ENCODE results near the gene RPRD1A. TPM values are rescaled to one million over a fixed set of nuclear protein-coding genes. Genes with fewer than 3 reads are reported as not detected.

RPRD1A gene
- total and polyA plus RNA-seq, 7 donors, result 24.9 to 67.1 (median 49.4) TPM

DNA sequence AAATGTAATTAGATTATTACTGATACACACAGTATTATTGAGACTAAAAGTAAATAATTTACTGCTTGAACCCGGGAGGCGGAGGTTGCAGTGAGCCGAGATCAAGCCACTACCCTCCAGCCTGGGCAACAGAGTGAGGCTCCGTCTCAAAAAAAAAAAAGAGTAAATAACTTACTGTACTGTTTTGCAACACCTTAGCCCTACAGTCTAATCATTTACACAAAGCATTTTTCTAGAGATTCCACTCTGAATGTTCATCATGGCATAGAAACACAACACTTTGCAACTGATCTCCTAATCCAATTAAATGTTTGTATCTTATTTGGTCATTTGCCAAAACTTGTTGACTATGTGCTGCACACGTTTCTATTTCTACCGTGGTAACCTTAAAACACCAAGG is 118.3 kb downstream of the RPRD1A start:
- intact Hi-C loops (cut with DNase I), result no loop called here
- no peak for TF ChIP-seq CTCF (IDR thresholded peaks at IDR 0.05)

DNA sequence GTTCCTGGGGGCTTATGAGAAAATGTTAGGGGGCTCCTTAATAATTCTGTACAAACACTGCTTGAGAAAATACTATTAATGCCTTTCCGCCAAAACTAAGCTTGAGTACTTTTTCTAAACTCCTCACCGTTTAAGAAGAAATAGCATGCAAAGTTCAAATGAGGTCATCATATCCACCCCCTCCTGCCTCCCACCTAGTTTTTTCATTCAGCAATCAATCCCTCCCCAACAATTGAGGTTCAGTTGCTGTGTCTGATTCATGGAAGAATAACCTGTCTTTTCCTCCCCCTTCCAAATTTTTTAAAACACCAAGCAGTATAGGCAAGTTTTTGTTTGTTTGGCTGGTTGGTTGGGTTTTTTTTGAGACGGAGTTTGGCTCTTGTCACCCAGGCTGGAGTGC is 119.3 kb downstream of the RPRD1A start:
- no peak for TF ChIP-seq CTCF (IDR thresholded peaks at IDR 0.05)
- Histone ChIP-seq H3K4me3 (no peak overlapping the region), H3K36me3 (ENCODE audit: insufficient read depth in 1 of 2, low read depth in 1 of 2) (no peaks in the 10 kb centered on the region), H3K27me3 (ENCODE audit: insufficient read depth in 3 of 3, low read length in 2 of 3) (no peaks in the 10 kb centered on the region), H3K9me3 (no peaks in the 10 kb centered on the region), H3K27ac (no peak overlapping the region), H3K4me1 (no peaks in the 10 kb centered on the region)
- no peak for DNase-seq
- no peak for ATAC-seq
- intact Hi-C loops (cut with DNase I), result no loop called here
- WGBS, 3 donors, result 63 to 70% (median 66%) methylated on average over 3 of the region's 3 CpGs

More for the DNA sequence above, 118.3 kb downstream of the RPRD1A start:
- Histone ChIP-seq H3K27ac (no peak overlapping the region), H3K27me3 (ENCODE audit: insufficient read depth in 3 of 3, low read length in 2 of 3) (no peaks in the 10 kb centered on the region), H3K9me3 (no peaks in the 10 kb centered on the region), H3K4me3 (no peak overlapping the region), H3K4me1 (no peaks in the 10 kb centered on the region), H3K36me3 (ENCODE audit: insufficient read depth in 1 of 2, low read depth in 1 of 2) (no peaks in the 10 kb centered on the region)
- ATAC-seq (no peak), DNase-seq (no peak)
- 71 to 76% (median 73%) methylated on average over 6 of the region's 6 CpGs for WGBS, 3 donors

GRCh38 chr18:35942661-35943060 is 124.7 kb downstream of the RPRD1A start:
- intact Hi-C loops (cut with DNase I), result no loop called here
- H3K9me3 ChIP-seq, result no peaks in the 10 kb centered on the region
- H3K4me1 ChIP-seq, result no peaks in the 10 kb centered on the region
- 89 to 95% (median 93%) methylated on average over 6 of the region's 6 CpGs for WGBS, 3 donors
- H3K36me3 ChIP-seq (ENCODE audit: insufficient read depth in 1 of 2, low read depth in 1 of 2), result no peaks in the 10 kb centered on the region
- TF ChIP-seq CTCF (IDR thresholded peaks at IDR 0.05), result no peak
- DNase-seq, result no peak
- no peaks in the 10 kb centered on the region for H3K27me3 ChIP-seq (ENCODE audit: insufficient read depth in 3 of 3, low read length in 2 of 3)
- H3K27ac ChIP-seq, result no peak overlapping the region
- no peak overlapping the region for H3K4me3 ChIP-seq
- no peak for ATAC-seq

- no peak for TF ChIP-seq CTCF (IDR thresholded peaks at IDR 0.05)
- no peaks in the 10 kb centered on the region for H3K9me3 ChIP-seq
- no peaks in the 10 kb centered on the region for H3K27me3 ChIP-seq (ENCODE audit: insufficient read depth in 3 of 3, low read length in 2 of 3)
- no peak overlapping the region for H3K4me3 ChIP-seq
- intact Hi-C loops (cut with DNase I), result no loop called here
- no peaks in the 10 kb centered on the region for H3K4me1 ChIP-seq
- H3K36me3 ChIP-seq (ENCODE audit: insufficient read depth in 1 of 2, low read depth in 1 of 2), result no peaks in the 10 kb centered on the region
- no peak overlapping the region for H3K27ac ChIP-seq
- ATAC-seq (no peak), DNase-seq (no peak)
Measured at GRCh38 chr18:35942133-35942532, 125.2 kb downstream of the RPRD1A start.

- H3K27ac ChIP-seq, result no peak overlapping the region
Measured at GRCh38 chr18:35941299-35941698, 126.1 kb downstream of the RPRD1A start.

More at GRCh38 chr18:35941299-35941698, 126.1 kb downstream of the RPRD1A start:
- no peaks in the 10 kb centered on the region for H3K36me3 ChIP-seq (ENCODE audit: insufficient read depth in 1 of 2, low read depth in 1 of 2)
- no peaks in the 10 kb centered on the region for H3K9me3 ChIP-seq
- intact Hi-C loops (cut with DNase I), result no loop called here
- TF ChIP-seq CTCF (IDR thresholded peaks at IDR 0.05), result no peak
- H3K4me3 ChIP-seq, result no peak overlapping the region
- no peaks in the 10 kb centered on the region for H3K4me1 ChIP-seq
- WGBS, 3 donors, result 67 to 70% (median 70%) methylated on average over 6 of the region's 6 CpGs
- no peaks in the 10 kb centered on the region for H3K27me3 ChIP-seq (ENCODE audit: insufficient read depth in 3 of 3, low read length in 2 of 3)
- ATAC-seq, result no peak
- no peak for DNase-seq
